ENCODE data around the gene RBBP9. TPM values are rescaled to one million over a fixed set of nuclear protein-coding genes. Genes with fewer than 3 reads are reported as not detected.
A peak's percentile ranks its signal among the peaks of the same experiment; 100 is the strongest.

Gene RBBP9
- total RNA-seq (2012; rRNA removed) (26.7 and 31.4 TPM in 2 replicates), polyA plus RNA-seq (2012; rRNA removed) (4.4 and 4.8 TPM in 2 replicates), Bru-seq, nascent RNA (percentile 37 among the genes with signal in this experiment), BruChase-seq, experiment 1, labeled RNA remaining after a 6-hour chase (percentile 61 among the genes with signal in this experiment), BruChase-seq, experiment 2, labeled RNA remaining after a 2-hour chase (percentile 48 among the genes with signal in this experiment)
- 2.0 and 2.3 TPM in 2 replicates for polyA plus RNA-seq (2012; cell fraction: cytosol; rRNA removed)
- 0.70 and 3.9 TPM in 2 replicates for polyA plus RNA-seq (2012; cell fraction: nucleus; rRNA removed; ENCODE audit: low replicate concordance)
- long read RNA-seq, partial matches to known transcripts: 0 of 1 reads
- long read RNA-seq, other reads (novel, unspliced or antisense): 0 of 1 reads

- intact Hi-C loops (cut with micrococcal nuclease) (no loop called here), dilution Hi-C loops (cut with HindIII; ENCODE audit: low sequenced_read_pairs, unreplicated experiment) (no loop called here), in situ Hi-C loops (cut with MboI; ENCODE audit: low sequenced_read_pairs) (no loop called here)
- no peaks in the 10 kb centered on the region for H4K20me1 ChIP-seq (ENCODE audit: insufficient read depth, low read length)
- H2BK120ac ChIP-seq (ENCODE audit: low read depth, low read length): peak within 1 kb of the TSS; percentile 53; the same call in 1 of the 2 replicates
- no TSS peak for BruUV-seq (replicated peaks)
- H3K9ac ChIP-seq (ENCODE audit: low read depth, low read length): peak within 1 kb of the TSS; percentile 93
- H3K27me3 ChIP-seq (ENCODE audit: control insufficient read depth, insufficient read depth, low read length): no peaks in the 10 kb centered on the region
- ChIA-PET POLR2A (ENCODE audit: unreplicated experiment) (no interaction called here), CTCF (interaction anchor here (0.5 to 1.3 kb wide), 3 partner anchors 8 to 273 kb away, joined by 3 read pairs; no protein-coding TSS in a partner anchor)
- no peaks in the 10 kb centered on the region for H3K9me3 ChIP-seq (ENCODE audit: control insufficient read depth, insufficient read depth, low read length)
- no peaks in the 10 kb centered on the region for H3K9me1 ChIP-seq (ENCODE audit: insufficient read depth, low read length)
- H3K56ac ChIP-seq (ENCODE audit: extremely low read depth, insufficient read depth, low read length): peak within 1 kb of the TSS; percentile 82
- H4K5ac ChIP-seq (ENCODE audit: low read depth, low read length): peak within 1 kb of the TSS; percentile 36
- peak within 1 kb of the TSS; percentile 47 for H2BK5ac ChIP-seq (ENCODE audit: low read depth, low read length, poor library complexity, severe bottlenecking)
- H3K4me1 ChIP-seq (ENCODE audit: control insufficient read depth, insufficient read depth, low read length): peaks cover 2% of the 10 kb centered on the region; the same call in 1 of the 2 replicates
- peak within 1 kb of the TSS; percentile 80 for H3K4me2 ChIP-seq (ENCODE audit: low read depth, low read length)
- H2BK20ac ChIP-seq (ENCODE audit: low read depth, low read length): no peak within 1 kb of the TSS
- peaks cover 4% of the 10 kb centered on the region for H3K36me3 ChIP-seq (ENCODE audit: control insufficient read depth, insufficient read depth, low read length)
- H3K23ac ChIP-seq (ENCODE audit: low read depth, low read length): peak within 1 kb of the TSS; percentile 85
- H3K4ac ChIP-seq (ENCODE audit: low read depth, low read length): peak within 1 kb of the TSS; percentile 80
- 0 out of 3 replicates have a peak within 1 kb of the TSS, but pooled peaks have one; percentile 26 for H2BK15ac ChIP-seq (ENCODE audit: low read depth, low read length)
- no peak within 1 kb of the TSS; the same call in 1 of the 2 replicates for H3K18ac ChIP-seq (ENCODE audit: low read depth, low read length)
- peaks cover 11% of the 10 kb centered on the region in 2 experiments for H3K79me1 ChIP-seq (ENCODE audit: low read depth in 1 of 2, low read length in 2 of 2)
- H4K91ac ChIP-seq (ENCODE audit: insufficient read depth, low read depth, low read length): peak within 1 kb of the TSS; percentile 68
- H2AK9ac ChIP-seq (replicated peaks; ENCODE audit: low read depth, low read length, poor library complexity): peak within 1 kb of the TSS; percentile 37
- DNase-seq: peak; percentile 73
- H3K4me3 ChIP-seq (ENCODE audit: insufficient read depth, low read depth, low read length): peak within 1 kb of the TSS; percentile 92
- peak; percentile 100 for ATAC-seq (ENCODE audit: low read depth)
- peak within 1 kb of the TSS; percentile 77 to 98 for H4K8ac ChIP-seq (ENCODE audit: low read depth in 2 of 2, low read length in 2 of 2)
- no peak within 1 kb of the TSS for H2AK5ac ChIP-seq (ENCODE audit: low read depth, low read length)
- peak within 1 kb of the TSS; percentile 85 for H3K14ac ChIP-seq (replicated peaks; ENCODE audit: low read depth, low read length)
- WGBS, 2 experiments (ENCODE audit: extremely low coverage in 2 of 2, insufficient read length in 1 of 2): 0% methylated on average over 6 of the region's 31 CpGs; no CpG with 5 or more reads in 1 of the 2 experiments
- peak within 1 kb of the TSS; percentile 73 for H3K27ac ChIP-seq (ENCODE audit: insufficient read depth, low read length)
- H2AFZ ChIP-seq (replicated peaks; ENCODE audit: low read length, poor library complexity): peak within 1 kb of the TSS; percentile 98
- TF ChIP-seq MAZ (IDR thresholded peaks at IDR 0.05; ENCODE audit: borderline replicate concordance, low read depth, low read length): peak; percentile 70; the same call in 1 of the 2 replicates
- no peak for TF ChIP-seq RAD21 (IDR thresholded peaks at IDR 0.05; ENCODE audit: low read length)
- TF ChIP-seq ELK1 (IDR thresholded peaks at IDR 0.05; ENCODE audit: borderline replicate concordance, low read depth, low read length): no peak
- TF ChIP-seq RFX5 (IDR thresholded peaks at IDR 0.05; ENCODE audit: low read depth, low read length): no peak
- TF ChIP-seq POLR2A (IDR thresholded peaks at IDR 0.05; ENCODE audit: low read depth, low read length): no peak
- TF ChIP-seq CTCF (conservative IDR thresholded peaks at IDR 0.05; ENCODE audit: low read depth, low read length): no peak
- TF ChIP-seq RCOR1 (IDR thresholded peaks at IDR 0.05; ENCODE audit: insufficient replicate concordance, low read length): no peak
- no peak for TF ChIP-seq SMC3 (IDR thresholded peaks at IDR 0.05; ENCODE audit: low read depth, low read length)
- no peak for TF ChIP-seq FOS (IDR thresholded peaks at IDR 0.05; ENCODE audit: low read depth, low read length)
- no peak for TF ChIP-seq USF2 (IDR thresholded peaks at IDR 0.05; ENCODE audit: low read depth, low read length)
- TF ChIP-seq CEBPB (IDR thresholded peaks at IDR 0.05; ENCODE audit: low read depth, low read length): no peak
- no peak for TF ChIP-seq BHLHE40 (IDR thresholded peaks at IDR 0.05; ENCODE audit: low read depth, low read length)
Measured at GRCh38 chr20:18496740-18497592, at the start of gene RBBP9. Gene RBBP9, minus strand, starts transcription at chr20:18497225. Its CDS starts 58 bp downstream, at chr20:18497167.
